ENCODE data around the gene LCE1A.

The LCE1A gene

DNA sequence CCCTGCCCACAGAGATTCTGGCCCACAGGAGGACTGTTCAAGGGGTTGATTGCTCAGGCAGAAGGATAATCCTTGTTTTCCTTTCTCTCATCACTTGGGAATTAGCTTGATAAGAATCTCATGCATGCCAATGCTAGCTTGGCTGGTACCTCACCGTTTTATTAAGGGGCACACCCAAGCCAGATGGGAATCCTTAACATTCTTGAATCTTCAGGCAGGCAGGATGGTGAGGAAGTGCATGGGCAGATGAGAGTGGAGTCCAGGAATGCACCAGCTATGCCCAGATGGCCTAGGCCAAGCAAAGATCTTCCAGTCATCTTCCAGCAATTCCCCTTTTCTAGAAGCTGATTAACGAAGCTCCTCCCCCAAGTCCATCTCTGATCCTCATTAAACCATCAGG is 28.4 kb downstream of the LCE1A start:
- no peaks in the 10 kb centered on the region for H3K36me3 Mint-ChIP-seq (ENCODE audit: low read depth)
- DNase-seq, result no peak
- no peak overlapping the region for H3K27ac Mint-ChIP-seq
- peaks cover 12% of the 10 kb centered on the region for H3K27me3 Mint-ChIP-seq
- no peaks in the 10 kb centered on the region for H3K4me1 Mint-ChIP-seq (ENCODE audit: low read depth)
- H3K4me3 Mint-ChIP-seq, result no peak overlapping the region
- no peaks in the 10 kb centered on the region for H3K9me3 Mint-ChIP-seq

DNA sequence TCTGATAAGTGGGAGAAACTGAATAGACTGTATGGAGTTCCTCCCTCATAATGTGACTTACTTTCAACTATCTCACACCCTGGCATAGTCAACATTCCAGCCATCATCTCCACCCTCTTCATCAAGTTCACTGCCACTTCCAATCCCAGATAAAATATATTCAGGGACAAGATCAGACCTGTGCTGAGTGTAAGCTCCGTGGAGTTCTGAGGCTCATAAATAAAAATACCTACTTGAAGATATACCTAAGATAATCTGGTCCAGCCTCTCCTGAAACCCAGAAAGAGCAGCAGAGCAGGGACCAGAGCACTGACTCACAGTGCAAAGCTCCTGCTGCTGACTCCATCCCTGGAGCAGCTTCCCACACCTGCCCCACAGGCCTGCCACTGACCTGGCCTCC is 30.8 kb downstream of the LCE1A start:
- Mint-ChIP-seq H3K27ac (no peak overlapping the region), H3K9me3 (no peaks in the 10 kb centered on the region), H3K4me1 (ENCODE audit: low read depth) (no peaks in the 10 kb centered on the region), H3K36me3 (ENCODE audit: low read depth) (no peaks in the 10 kb centered on the region), H3K4me3 (no peak overlapping the region), H3K27me3 (peaks cover 15% of the 10 kb centered on the region)
- DNase-seq, result no peak

DNA sequence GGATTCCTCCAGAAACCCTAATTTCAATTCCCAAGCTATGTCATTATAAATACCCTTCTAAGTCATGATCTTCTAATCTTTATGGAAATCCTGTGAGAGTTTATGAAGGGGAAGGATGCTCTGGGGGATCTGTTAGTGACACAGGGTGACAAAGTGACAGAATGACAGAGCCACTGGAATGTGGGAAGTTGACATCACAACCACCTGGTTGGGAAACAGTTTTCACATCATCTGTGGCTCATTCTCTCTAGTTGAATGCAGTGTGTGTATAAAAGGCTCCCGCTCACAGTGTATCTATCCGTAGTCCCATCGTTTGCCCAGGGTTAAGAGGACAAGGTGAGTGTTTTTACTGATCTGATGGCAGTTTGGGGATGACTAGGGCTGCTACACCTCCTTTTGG is 32.4 kb downstream of the LCE1A start, which contains the start of gene LCE7A:
Gene LCE7A, plus strand, starts transcription at position 301 of the 400 bp plus-strand sequence. CDS start 702 bp downstream, outside the sequence.
- H3K4me3 Mint-ChIP-seq, result no peak within 1 kb of the TSS
- H3K36me3 Mint-ChIP-seq (ENCODE audit: low read depth), result no peaks in the 10 kb centered on the region
- H3K9me3 Mint-ChIP-seq, result no peaks in the 10 kb centered on the region
- no peak within 1 kb of the TSS for H3K27ac Mint-ChIP-seq
- peaks cover 18% of the 10 kb centered on the region for H3K27me3 Mint-ChIP-seq
- no peak for DNase-seq
- no peaks in the 10 kb centered on the region for H3K4me1 Mint-ChIP-seq (ENCODE audit: low read depth)

- H3K27me3 Mint-ChIP-seq, result peaks cover 18% of the 10 kb centered on the region
- no peaks in the 10 kb centered on the region for H3K9me3 Mint-ChIP-seq
- H3K4me3 Mint-ChIP-seq, result no peak overlapping the region
- DNase-seq, result no peak
- H3K4me1 Mint-ChIP-seq (ENCODE audit: low read depth), result no peaks in the 10 kb centered on the region
- no peaks in the 10 kb centered on the region for H3K36me3 Mint-ChIP-seq (ENCODE audit: low read depth)
- H3K27ac Mint-ChIP-seq, result no peak overlapping the region
These were observed 32.9 kb downstream of the LCE1A start for GRCh38 chr1:152860129-152860528.

GRCh38 chr1:152861374-152861773 is 34.1 kb downstream of the LCE1A start:
- no peaks in the 10 kb centered on the region for H3K36me3 Mint-ChIP-seq (ENCODE audit: low read depth)

DNA sequence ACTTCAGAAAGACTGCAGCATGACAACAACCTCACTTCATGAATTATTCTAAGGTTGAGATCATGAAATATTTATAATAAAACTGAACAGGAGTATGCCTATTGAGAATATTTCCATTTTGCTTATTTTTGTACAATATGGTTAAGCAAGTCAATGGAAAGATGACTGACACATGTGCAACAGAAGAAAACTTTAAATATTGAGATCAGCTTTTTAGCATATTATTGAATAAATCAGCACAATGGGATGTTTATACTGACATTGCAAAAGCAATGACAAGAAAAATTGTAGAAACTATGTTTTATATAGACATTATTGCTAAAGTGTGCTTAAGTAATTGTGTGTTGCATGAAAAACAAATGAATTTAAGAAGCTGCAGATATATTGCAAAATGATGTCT is 37.2 kb downstream of the LCE1A start:
- no peak for DNase-seq
- H3K27ac Mint-ChIP-seq, result no peak overlapping the region
- no peaks in the 10 kb centered on the region for H3K4me1 Mint-ChIP-seq (ENCODE audit: low read depth)
- H3K27me3 Mint-ChIP-seq, result peaks cover 6% of the 10 kb centered on the region
- H3K36me3 Mint-ChIP-seq (ENCODE audit: low read depth), result no peaks in the 10 kb centered on the region
- no peak overlapping the region for H3K4me3 Mint-ChIP-seq
- no peaks in the 10 kb centered on the region for H3K9me3 Mint-ChIP-seq

More at GRCh38 chr1:152861374-152861773, 34.1 kb downstream of the LCE1A start:
- H3K4me1 Mint-ChIP-seq (ENCODE audit: low read depth), result no peaks in the 10 kb centered on the region
- no peak overlapping the region for H3K27ac Mint-ChIP-seq
- H3K4me3 Mint-ChIP-seq, result no peak overlapping the region
- H3K9me3 Mint-ChIP-seq, result no peaks in the 10 kb centered on the region
- H3K27me3 Mint-ChIP-seq, result peaks cover 14% of the 10 kb centered on the region
- DNase-seq, result no peak

DNA sequence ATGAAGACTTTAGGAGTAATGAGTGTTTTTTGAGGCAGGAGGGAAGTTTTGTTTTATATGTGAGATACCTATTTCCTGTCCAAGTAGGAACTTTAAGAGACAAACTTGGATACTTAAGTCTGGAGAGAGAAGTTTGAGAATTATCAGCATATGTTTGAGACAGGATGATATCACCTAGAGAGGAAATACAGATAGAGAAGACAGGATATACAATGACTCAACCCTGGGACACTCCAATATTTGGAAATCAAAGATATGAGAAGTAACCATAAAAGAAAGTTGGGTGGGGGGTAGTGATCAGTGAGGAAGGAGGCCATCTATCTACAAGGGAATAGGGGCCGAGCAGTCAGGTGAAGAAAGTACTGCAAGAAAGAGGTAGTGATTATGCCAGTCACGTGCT is 39.0 kb downstream of the LCE1A start:
- Mint-ChIP-seq H3K36me3 (ENCODE audit: low read depth) (no peaks in the 10 kb centered on the region), H3K27ac (no peak overlapping the region), H3K4me1 (ENCODE audit: low read depth) (no peaks in the 10 kb centered on the region), H3K9me3 (no peaks in the 10 kb centered on the region), H3K27me3 (peaks cover 5% of the 10 kb centered on the region), H3K4me3 (no peak overlapping the region)
- no peak for DNase-seq

GRCh38 chr1:152869808-152870419 is 42.6 kb downstream of the LCE1A start:
- no peaks in the 10 kb centered on the region for H3K4me1 Mint-ChIP-seq (ENCODE audit: low read depth)

GRCh38 chr1:152870831-152871730 is 43.8 kb downstream of the LCE1A start:
- peaks cover 13% of the 10 kb centered on the region for H3K27me3 Mint-ChIP-seq
- no peaks in the 10 kb centered on the region for H3K9me3 Mint-ChIP-seq
- H3K4me1 Mint-ChIP-seq (ENCODE audit: low read depth), result no peaks in the 10 kb centered on the region
- DNase-seq, result no peak
- no peaks in the 10 kb centered on the region for H3K36me3 Mint-ChIP-seq (ENCODE audit: low read depth)
- no peak overlapping the region for H3K4me3 Mint-ChIP-seq
- H3K27ac Mint-ChIP-seq, result no peak overlapping the region

More at GRCh38 chr1:152869808-152870419, 42.6 kb downstream of the LCE1A start:
- Mint-ChIP-seq H3K9me3 (no peaks in the 10 kb centered on the region), H3K36me3 (ENCODE audit: low read depth) (no peaks in the 10 kb centered on the region), H3K27ac (no peak overlapping the region), H3K27me3 (peaks cover 10% of the 10 kb centered on the region), H3K4me3 (no peak overlapping the region)
- peak; percentile 59 for DNase-seq

DNA sequence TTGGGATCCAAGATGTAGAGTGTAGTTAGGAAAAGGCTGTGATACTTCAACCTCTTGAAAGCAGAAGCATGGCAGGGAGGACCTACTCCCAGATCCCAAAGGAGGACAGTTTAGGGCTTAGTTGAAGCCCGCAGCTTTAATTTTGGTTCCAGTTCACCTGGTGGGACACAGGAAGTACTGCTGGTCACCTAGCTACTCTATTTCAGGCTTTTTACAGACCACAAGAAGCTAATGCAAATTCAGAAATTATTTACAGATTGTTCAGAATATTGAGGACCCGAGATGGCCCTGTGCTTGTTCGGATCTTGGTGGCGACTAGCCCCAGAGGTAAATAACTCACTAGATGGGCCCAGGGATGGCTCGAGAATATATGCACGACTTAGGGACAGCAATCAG is 44.5 kb downstream of the LCE1A start:
- H3K4me1 Mint-ChIP-seq (ENCODE audit: low read depth), result no peaks in the 10 kb centered on the region
- no peak for DNase-seq

DNA sequence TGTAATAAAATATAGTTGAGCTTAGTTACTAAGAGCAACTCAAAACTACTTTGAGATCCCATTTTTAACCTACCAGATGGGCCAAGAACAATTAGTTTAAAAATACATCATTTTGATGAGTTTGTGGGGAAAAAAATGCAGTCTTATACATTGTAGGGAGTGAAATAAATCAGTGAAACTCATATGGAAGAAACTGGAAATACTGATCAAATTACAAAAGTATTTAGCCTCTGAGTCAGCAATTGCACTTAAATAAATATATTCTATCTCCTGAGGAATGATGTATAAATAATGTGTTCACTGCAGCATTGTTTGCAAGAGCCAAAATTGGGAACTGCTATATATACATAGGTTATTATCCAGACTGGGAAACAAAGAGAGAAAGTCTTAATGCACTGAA is 46.2 kb downstream of the LCE1A start:
- Mint-ChIP-seq H3K36me3 (ENCODE audit: low read depth) (no peaks in the 10 kb centered on the region), H3K27ac (no peak overlapping the region), H3K27me3 (peaks cover 21% of the 10 kb centered on the region), H3K4me3 (no peak overlapping the region), H3K9me3 (no peaks in the 10 kb centered on the region), H3K4me1 (ENCODE audit: low read depth) (no peaks in the 10 kb centered on the region)
- no peak for DNase-seq

More for the DNA sequence above, 44.5 kb downstream of the LCE1A start:
- Mint-ChIP-seq H3K27ac (no peak overlapping the region), H3K9me3 (no peaks in the 10 kb centered on the region), H3K36me3 (ENCODE audit: low read depth) (no peaks in the 10 kb centered on the region), H3K27me3 (peaks cover 13% of the 10 kb centered on the region), H3K4me3 (no peak overlapping the region)

GRCh38 chr1:152876827-152877226 is 49.6 kb downstream of the LCE1A start:
- Mint-ChIP-seq H3K27ac (no peak overlapping the region), H3K36me3 (ENCODE audit: low read depth) (no peaks in the 10 kb centered on the region)

More at GRCh38 chr1:152876827-152877226, 49.6 kb downstream of the LCE1A start:
- Mint-ChIP-seq H3K4me3 (no peak overlapping the region), H3K27me3 (peaks cover 15% of the 10 kb centered on the region), H3K4me1 (ENCODE audit: low read depth) (peaks cover 2% of the 10 kb centered on the region), H3K9me3 (no peaks in the 10 kb centered on the region)
- no peak for DNase-seq
